ENCODE results near the gene ADAMTS14. TPM values are rescaled to one million over a fixed set of nuclear protein-coding genes. Genes with fewer than 3 reads are reported as not detected.

Gene ADAMTS14
- total and polyA plus RNA-seq, 8 donors = 2.4 to 10.0 (median 6.6) TPM

GRCh38 chr10:70680899-70681730 lies 8.8 kb downstream of the ADAMTS14 start:
- intact Hi-C loops (cut with DNase I) = no loop called here
- no peaks in the 10 kb centered on the region for H3K36me3 ChIP-seq
- DNase-seq (no peak), ATAC-seq (no peak)
- H3K9me3 ChIP-seq = no peaks in the 10 kb centered on the region
- H3K4me3 ChIP-seq = no peak overlapping the region
- H3K4me1 ChIP-seq = no peaks in the 10 kb centered on the region
- no peak overlapping the region for H3K27ac ChIP-seq
- TF ChIP-seq CTCF (IDR thresholded peaks at IDR 0.05) = no peak
- no peaks in the 10 kb centered on the region for H3K27me3 ChIP-seq

DNA sequence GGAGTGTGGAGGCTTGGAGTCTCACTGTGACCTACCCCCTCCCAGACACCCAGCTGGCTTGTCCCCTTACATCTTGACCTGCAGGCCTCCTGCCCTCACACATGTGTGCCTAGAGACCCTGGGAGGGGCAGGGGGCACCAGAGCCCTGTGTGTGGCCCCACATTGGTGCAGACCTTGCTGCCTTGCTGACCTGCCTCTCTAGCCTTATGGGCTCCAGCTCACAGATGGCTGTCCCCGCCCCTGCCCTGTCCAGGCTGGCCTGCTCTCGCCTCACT lies 9.4 kb downstream of the ADAMTS14 start:
- intact Hi-C loops (cut with DNase I) = no loop called here
- no peaks in the 10 kb centered on the region for H3K4me1 ChIP-seq
- ATAC-seq (no peak), DNase-seq (no peak)
- no peaks in the 10 kb centered on the region for H3K9me3 ChIP-seq
- no peak for TF ChIP-seq CTCF (IDR thresholded peaks at IDR 0.05)
- H3K27me3 ChIP-seq = no peaks in the 10 kb centered on the region
- no peak overlapping the region for H3K27ac ChIP-seq
- H3K4me3 ChIP-seq = no peak overlapping the region
- no peaks in the 10 kb centered on the region for H3K36me3 ChIP-seq

DNA sequence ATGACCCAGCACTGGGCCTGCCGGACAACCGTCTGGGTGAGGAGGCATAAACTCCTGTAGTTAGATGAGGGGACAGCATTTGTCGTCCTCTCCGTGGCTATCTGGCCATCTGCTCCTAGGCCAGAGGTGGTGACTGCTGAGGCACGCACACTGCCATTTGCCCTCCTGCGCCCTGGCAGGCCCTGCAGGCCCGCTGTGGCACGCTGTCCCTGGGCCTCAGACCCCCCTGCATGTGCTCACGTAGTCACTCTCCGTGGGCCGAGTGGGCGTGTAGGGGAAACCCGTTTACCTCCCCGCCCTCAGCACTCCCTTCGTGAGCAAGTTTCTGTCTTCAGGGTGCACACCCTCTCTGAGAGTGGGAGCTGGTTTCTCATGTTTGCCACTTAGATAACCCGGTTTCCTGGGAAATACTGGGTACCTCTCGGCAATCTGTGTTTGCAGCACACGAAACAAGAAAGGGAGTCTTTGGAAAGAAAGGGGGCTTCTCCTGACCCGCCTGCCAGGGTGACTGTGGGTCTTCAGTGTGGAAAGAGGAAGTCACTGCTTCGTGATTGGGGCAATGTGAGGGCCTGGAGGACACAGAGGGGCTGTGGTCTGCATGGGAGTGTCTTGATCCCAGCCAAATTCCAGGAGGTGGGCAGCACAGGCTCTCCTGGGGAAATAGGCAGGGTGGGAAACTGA lies 10.8 kb downstream of the ADAMTS14 start:
- H3K4me3 ChIP-seq = no peak overlapping the region
- intact Hi-C loops (cut with DNase I) = no loop called here
- H3K36me3 ChIP-seq = no peaks in the 10 kb centered on the region
- H3K27me3 ChIP-seq = no peaks in the 10 kb centered on the region
- TF ChIP-seq CTCF (IDR thresholded peaks at IDR 0.05) = no peak
- peak; percentile 33 for ATAC-seq
- DNase-seq = no peak
- H3K4me1 ChIP-seq = no peaks in the 10 kb centered on the region
- no peak overlapping the region for H3K27ac ChIP-seq
- H3K9me3 ChIP-seq = no peaks in the 10 kb centered on the region

- Histone ChIP-seq H3K4me1 (no peaks in the 10 kb centered on the region), H3K9me3 (no peaks in the 10 kb centered on the region), H3K36me3 (no peaks in the 10 kb centered on the region), H3K4me3 (no peak overlapping the region), H3K27me3 (no peaks in the 10 kb centered on the region), H3K27ac (no peak overlapping the region)
- ATAC-seq = peak; percentile 72
- no peak for TF ChIP-seq CTCF (IDR thresholded peaks at IDR 0.05)
- intact Hi-C loops (cut with DNase I) = no loop called here
- DNase-seq = peak in 2 of 4 donors; percentile 33 to 71
Observed at GRCh38 chr10:70683601-70683934, 11.3 kb downstream of the ADAMTS14 start.

DNA sequence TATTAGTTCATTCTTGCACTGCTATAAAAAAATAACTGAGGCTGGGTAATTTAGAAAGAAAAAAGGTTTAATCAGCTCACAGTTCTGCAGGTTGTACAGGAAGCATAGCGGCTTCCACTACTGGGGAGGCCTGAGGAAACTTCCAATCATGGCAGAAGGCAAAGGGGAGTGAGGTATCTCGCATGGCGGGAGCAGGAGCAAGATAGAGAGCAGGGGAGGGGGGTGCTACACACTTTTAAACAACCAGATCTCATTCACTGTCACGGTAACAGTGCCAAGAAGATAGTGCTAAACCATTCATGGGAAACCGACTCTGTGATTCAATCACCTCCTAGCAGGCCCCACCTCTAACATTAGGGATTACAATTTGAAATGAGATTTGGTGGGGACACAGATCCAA lies 11.6 kb downstream of the ADAMTS14 start:
- no peak for TF ChIP-seq CTCF (IDR thresholded peaks at IDR 0.05)
- Histone ChIP-seq H3K27me3 (no peaks in the 10 kb centered on the region), H3K9me3 (no peaks in the 10 kb centered on the region), H3K36me3 (no peaks in the 10 kb centered on the region), H3K4me3 (no peak overlapping the region), H3K27ac (no peak overlapping the region), H3K4me1 (no peaks in the 10 kb centered on the region)
- intact Hi-C loops (cut with DNase I) = no loop called here
- no peak for DNase-seq
- ATAC-seq = no peak
